ENCODE results near the gene MLLT11. TPM values are rescaled to one million over a fixed set of nuclear protein-coding genes. Genes with fewer than 3 reads are reported as not detected.

Gene MLLT11

GRCh38 chr1:151113877-151114276 is 53.7 kb downstream of the MLLT11 start:
- H2BK5ac ChIP-seq (ENCODE audit: low read length) = no peak overlapping the region
- no peak overlapping the region for H3K9ac ChIP-seq (ENCODE audit: low read length)
- H3K79me2 ChIP-seq (ENCODE audit: control insufficient read depth, insufficient read depth, low read length) = no peaks in the 10 kb centered on the region
- WGBS (ENCODE audit: extremely low coverage, insufficient coverage, low lambda C conversion rate) = no CpG with 5 or more reads among the region's 5 CpGs
- no peak overlapping the region for H3K4ac ChIP-seq (ENCODE audit: low read depth, low read length)
- H3K27me3 ChIP-seq (ENCODE audit: insufficient read depth, low read length, poor library complexity) = no peaks in the 10 kb centered on the region
- no peak overlapping the region for H3K56ac ChIP-seq (ENCODE audit: low read length)
- H3K4me3 ChIP-seq (ENCODE audit: low read length) = no peak overlapping the region
- H3K79me1 ChIP-seq (ENCODE audit: low read length) = no peaks in the 10 kb centered on the region
- no peaks in the 10 kb centered on the region for H3K36me3 ChIP-seq (ENCODE audit: control insufficient read depth, insufficient read depth, low read length)
- no peak overlapping the region for H3K4me2 ChIP-seq (ENCODE audit: low read length)
- H3K18ac ChIP-seq (ENCODE audit: low read length) = no peak overlapping the region
- no peak overlapping the region for H3K27ac ChIP-seq (ENCODE audit: low read depth, low read length)
- no peak overlapping the region for H4K8ac ChIP-seq (ENCODE audit: low read depth, low read length)
- H3K4me1 ChIP-seq (ENCODE audit: control insufficient read depth, low read depth, low read length) = no peaks in the 10 kb centered on the region
- H3K23ac ChIP-seq (ENCODE audit: low read length) = no peak overlapping the region
- H2AK5ac ChIP-seq (ENCODE audit: low read length) = no peak overlapping the region
- H4K5ac ChIP-seq (ENCODE audit: low read length) = no peak overlapping the region
- H2BK15ac ChIP-seq (replicated peaks; ENCODE audit: low read depth) = no peak overlapping the region
- no peak overlapping the region for H2BK120ac ChIP-seq (ENCODE audit: low read depth, low read length)
- DNase-seq = no peak

Small RNA genes within 50 kb of the gene (small RNA-seq; reads per million reads assigned to genes)
- not detected for gene RNU6-884P (ENCODE audit: insufficient read depth)
